Measurements from ENCODE around the gene FAM199X.

GRCh38 chrX:104168127-104168526 is 1.9 kb downstream of the FAM199X start:
- TF ChIP-seq CTCF (IDR thresholded peaks at IDR 0.05): no peak
- no peak for TF ChIP-seq POLR2A (IDR thresholded peaks at IDR 0.05)

Measured in breast epithelium (tissue), 3 donors.